Measurements from ENCODE around the gene IGSF6.

The IGSF6 gene

GRCh38 chr16:21599122-21600030, 53.0 kb downstream of the IGSF6 start, which contains the start of gene METTL9:
METTL9 (plus strand) TSS chr16:21599577; CDS start chr16:21599734, 157 bp downstream.
- TF ChIP-seq TAF1 (IDR thresholded peaks at IDR 0.05; ENCODE audit: borderline replicate concordance, insufficient read depth, low read length) (peak; percentile 55; the same call in 1 of the 2 replicates), FOXP2 (optimal IDR thresholded peaks at IDR 0.05; ENCODE audit: borderline replicate concordance, extremely low read depth, extremely low read length, insufficient read depth) (peak; percentile 97), SIN3A (IDR thresholded peaks at IDR 0.05; ENCODE audit: borderline replicate concordance, insufficient read depth, low read length) (0 out of 2 replicates have a peak, but pooled peaks have one; percentile 6), POLR2AphosphoS5 (IDR thresholded peaks at IDR 0.05; ENCODE audit: low read depth, low read length) (peak; percentile 76)
- TF ChIP-seq, protein P1, sequence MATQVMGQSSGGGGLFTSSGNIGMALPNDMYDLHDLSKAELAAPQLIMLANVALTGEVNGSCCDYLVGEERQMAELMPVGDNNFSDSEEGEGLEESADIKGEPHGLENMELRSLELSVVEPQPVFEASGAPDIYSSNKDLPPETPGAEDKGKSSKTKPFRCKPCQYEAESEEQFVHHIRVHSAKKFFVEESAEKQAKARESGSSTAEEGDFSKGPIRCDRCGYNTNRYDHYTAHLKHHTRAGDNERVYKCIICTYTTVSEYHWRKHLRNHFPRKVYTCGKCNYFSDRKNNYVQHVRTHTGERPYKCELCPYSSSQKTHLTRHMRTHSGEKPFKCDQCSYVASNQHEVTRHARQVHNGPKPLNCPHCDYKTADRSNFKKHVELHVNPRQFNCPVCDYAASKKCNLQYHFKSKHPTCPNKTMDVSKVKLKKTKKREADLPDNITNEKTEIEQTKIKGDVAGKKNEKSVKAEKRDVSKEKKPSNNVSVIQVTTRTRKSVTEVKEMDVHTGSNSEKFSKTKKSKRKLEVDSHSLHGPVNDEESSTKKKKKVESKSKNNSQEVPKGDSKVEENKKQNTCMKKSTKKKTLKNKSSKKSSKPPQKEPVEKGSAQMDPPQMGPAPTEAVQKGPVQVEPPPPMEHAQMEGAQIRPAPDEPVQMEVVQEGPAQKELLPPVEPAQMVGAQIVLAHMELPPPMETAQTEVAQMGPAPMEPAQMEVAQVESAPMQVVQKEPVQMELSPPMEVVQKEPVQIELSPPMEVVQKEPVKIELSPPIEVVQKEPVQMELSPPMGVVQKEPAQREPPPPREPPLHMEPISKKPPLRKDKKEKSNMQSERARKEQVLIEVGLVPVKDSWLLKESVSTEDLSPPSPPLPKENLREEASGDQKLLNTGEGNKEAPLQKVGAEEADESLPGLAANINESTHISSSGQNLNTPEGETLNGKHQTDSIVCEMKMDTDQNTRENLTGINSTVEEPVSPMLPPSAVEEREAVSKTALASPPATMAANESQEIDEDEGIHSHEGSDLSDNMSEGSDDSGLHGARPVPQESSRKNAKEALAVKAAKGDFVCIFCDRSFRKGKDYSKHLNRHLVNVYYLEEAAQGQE (IDR thresholded peaks at IDR 0.05; ENCODE audit: insufficient read depth in 1 of 2, low read depth in 2 of 2, low read length in 2 of 2), result no peak

GRCh38 chr16:21598701-21599121, 53.7 kb downstream of the IGSF6 start:
- no peak for TF ChIP-seq FOXP2 (optimal IDR thresholded peaks at IDR 0.05; ENCODE audit: borderline replicate concordance, extremely low read depth, extremely low read length, insufficient read depth)
- TF ChIP-seq SIN3A (IDR thresholded peaks at IDR 0.05; ENCODE audit: borderline replicate concordance, insufficient read depth, low read length), result no peak
- TF ChIP-seq, protein P1 (IDR thresholded peaks at IDR 0.05; ENCODE audit: insufficient read depth in 1 of 2, low read depth in 2 of 2, low read length in 2 of 2), result no peak
- TF ChIP-seq TAF1 (IDR thresholded peaks at IDR 0.05; ENCODE audit: borderline replicate concordance, insufficient read depth, low read length), result no peak
- TF ChIP-seq POLR2AphosphoS5 (IDR thresholded peaks at IDR 0.05; ENCODE audit: low read depth, low read length), result no peak

DNA sequence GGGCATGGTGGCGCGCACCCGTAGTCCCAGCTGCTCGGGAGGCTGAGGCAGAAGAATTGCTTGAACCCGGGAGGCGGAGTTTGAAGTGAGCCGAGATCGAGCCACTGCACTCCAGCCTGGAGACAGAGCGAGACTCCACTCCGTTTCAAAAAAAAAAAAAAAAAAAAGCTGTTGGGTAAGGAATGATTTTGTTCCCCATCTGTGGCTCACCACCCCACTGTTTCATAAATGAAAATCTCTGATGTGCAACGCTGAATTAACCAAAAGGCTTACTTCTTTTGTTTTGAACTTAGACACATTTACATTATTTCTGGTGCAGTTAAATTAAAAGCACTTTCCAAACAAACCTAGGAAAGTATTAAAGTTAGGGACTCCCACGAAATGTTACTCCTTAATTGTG, 54.2 kb downstream of the IGSF6 start:
- TF ChIP-seq, protein P1 (IDR thresholded peaks at IDR 0.05; ENCODE audit: insufficient read depth in 1 of 2, low read depth in 2 of 2, low read length in 2 of 2), result no peak
- TF ChIP-seq FOXP2 (optimal IDR thresholded peaks at IDR 0.05; ENCODE audit: borderline replicate concordance, extremely low read depth, extremely low read length, insufficient read depth), result no peak
- no peak for TF ChIP-seq SIN3A (IDR thresholded peaks at IDR 0.05; ENCODE audit: borderline replicate concordance, insufficient read depth, low read length)
- no peak for TF ChIP-seq TAF1 (IDR thresholded peaks at IDR 0.05; ENCODE audit: borderline replicate concordance, insufficient read depth, low read length)
- no peak for TF ChIP-seq POLR2AphosphoS5 (IDR thresholded peaks at IDR 0.05; ENCODE audit: low read depth, low read length)

DNA sequence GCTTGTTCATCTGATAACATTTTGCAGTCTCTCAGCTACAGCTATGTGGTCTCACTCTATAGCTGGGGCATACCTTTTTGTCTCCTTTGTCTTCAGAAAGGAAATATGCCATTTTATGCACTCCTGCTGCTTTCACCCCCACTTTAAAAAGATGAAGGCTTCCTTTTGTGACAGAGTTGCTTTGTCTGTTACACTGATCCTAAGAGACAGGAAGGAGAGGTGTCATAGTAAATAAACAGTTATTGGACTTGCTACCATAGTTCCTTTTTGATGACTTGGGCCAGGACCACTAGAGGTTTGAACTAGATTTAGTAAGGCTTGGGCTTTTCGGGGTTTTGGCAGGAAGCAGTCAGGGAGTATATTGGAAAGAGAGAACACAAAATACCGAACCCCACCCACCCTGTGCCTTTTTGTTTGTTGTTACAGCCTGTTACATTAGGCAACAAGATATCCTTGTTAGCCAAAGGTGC, 54.8 kb downstream of the IGSF6 start:
- TF ChIP-seq SIN3A (IDR thresholded peaks at IDR 0.05; ENCODE audit: borderline replicate concordance, insufficient read depth, low read length) (no peak), FOXP2 (optimal IDR thresholded peaks at IDR 0.05; ENCODE audit: borderline replicate concordance, extremely low read depth, extremely low read length, insufficient read depth) (no peak), POLR2AphosphoS5 (IDR thresholded peaks at IDR 0.05; ENCODE audit: low read depth, low read length) (no peak), TAF1 (IDR thresholded peaks at IDR 0.05; ENCODE audit: borderline replicate concordance, insufficient read depth, low read length) (no peak)
- TF ChIP-seq, protein P1 (IDR thresholded peaks at IDR 0.05; ENCODE audit: insufficient read depth in 1 of 2, low read depth in 2 of 2, low read length in 2 of 2), result no peak

Data from PFSK-1 (cell line).